GM18526 (cell line): ENCODE results near the gene FBLN2.

Experiments used
- POLR2A ChIP-seq: IDR thresholded peaks from 3 replicates; pipeline ENCODE4 v1.6.1; 2011; ENCODE audit not compliant: insufficient read length; ENCODE audit errors: extremely low read depth

The FBLN2 gene

GRCh38 chr3:13634151-13634550 is 85.2 kb downstream of the FBLN2 start:
- no peak for TF ChIP-seq POLR2A

- no peak for TF ChIP-seq POLR2A
Observed at GRCh38 chr3:13634615-13635014, 85.7 kb downstream of the FBLN2 start.

GRCh38 chr3:13636186-13636585 is 87.3 kb downstream of the FBLN2 start:
- no peak for TF ChIP-seq POLR2A

- no peak for TF ChIP-seq POLR2A
Observed at GRCh38 chr3:13636874-13637273, 87.9 kb downstream of the FBLN2 start.

- TF ChIP-seq POLR2A, result no peak
Observed at GRCh38 chr3:13637311-13637891, 88.5 kb downstream of the FBLN2 start.

- no peak for TF ChIP-seq POLR2A
Observed at GRCh38 chr3:13637953-13638352, 89.0 kb downstream of the FBLN2 start.

GRCh38 chr3:13638927-13639326 is 90.0 kb downstream of the FBLN2 start:
- TF ChIP-seq POLR2A, result no peak

- TF ChIP-seq POLR2A, result no peak
Observed at GRCh38 chr3:13642597-13642996, 93.7 kb downstream of the FBLN2 start.

- TF ChIP-seq POLR2A, result no peak
Observed at GRCh38 chr3:13644341-13645117, 95.6 kb downstream of the FBLN2 start.

GRCh38 chr3:13645801-13646637 is 97.1 kb downstream of the FBLN2 start:
- no peak for TF ChIP-seq POLR2A

- TF ChIP-seq POLR2A, result no peak
Observed at GRCh38 chr3:13647298-13648059, 98.6 kb downstream of the FBLN2 start.

GRCh38 chr3:13648060-13649001 is 99.4 kb downstream of the FBLN2 start:
- TF ChIP-seq POLR2A, result no peak

- no peak for TF ChIP-seq POLR2A
Observed at GRCh38 chr3:13650210-13651056, 101.5 kb downstream of the FBLN2 start.
